Inflammatory macrophage (primary cell): ENCODE data around the gene SPESP1.
"Not testable (repeated sequence)": the region's sequence is repeated elsewhere in the genome, so short reads cannot be mapped to it uniquely, and the experiment has no call there.

Experiments
- DNase-seq, 2 donors: peaks; one replicate each; pipeline ENCODE4 v3.0.0-alpha.2; 2020 to 2022

The SPESP1 gene

GRCh38 chr15:68966996-68967395 is 36.7 kb downstream of the SPESP1 start:
- no peak for DNase-seq

- no peak for DNase-seq
Measured at GRCh38 chr15:68967948-68968347, 37.6 kb downstream of the SPESP1 start.

- DNase-seq = no peak
Measured at GRCh38 chr15:68969298-68969697, 39.0 kb downstream of the SPESP1 start.

DNA sequence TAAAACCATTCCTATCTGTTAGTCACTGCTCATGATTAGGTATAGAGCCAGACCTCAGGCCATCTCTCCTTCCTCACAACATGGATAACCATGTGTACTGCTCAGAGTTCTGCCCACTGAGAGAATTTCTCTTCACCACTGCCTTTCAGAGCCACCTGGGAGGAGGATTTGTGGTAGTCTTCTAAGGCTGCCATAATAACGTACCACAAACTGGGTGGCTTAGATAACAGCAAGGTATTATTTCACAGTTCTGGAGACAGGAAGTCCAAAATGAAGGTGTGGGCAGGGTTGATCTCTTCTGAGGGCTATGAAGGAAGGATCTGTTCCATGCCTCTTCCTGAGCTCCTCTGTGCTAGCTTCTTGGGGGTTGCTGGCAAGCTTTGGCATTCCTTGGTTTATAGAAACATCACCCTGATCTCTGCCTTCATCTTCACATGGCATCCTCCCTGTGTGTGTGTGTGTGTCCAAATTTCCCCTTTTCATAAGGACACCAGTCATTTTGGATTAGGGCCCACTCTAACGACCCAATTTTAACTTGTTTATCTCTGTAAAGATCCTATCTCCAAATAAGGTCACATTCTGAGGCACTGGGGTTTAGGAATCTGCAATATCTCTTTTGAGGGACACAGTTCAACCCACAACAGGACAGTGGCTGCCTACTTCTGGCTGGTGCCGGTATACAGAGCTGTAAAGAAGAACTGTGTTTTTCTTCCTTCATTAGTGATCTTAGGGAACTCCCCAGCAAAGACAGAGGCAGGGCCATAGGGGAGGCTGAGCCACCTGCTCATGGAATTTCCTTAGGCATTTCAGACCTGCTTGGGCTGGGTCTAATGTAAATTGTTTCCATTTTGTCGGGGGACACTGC is 42.1 kb downstream of the SPESP1 start:
- no peak for DNase-seq

DNA sequence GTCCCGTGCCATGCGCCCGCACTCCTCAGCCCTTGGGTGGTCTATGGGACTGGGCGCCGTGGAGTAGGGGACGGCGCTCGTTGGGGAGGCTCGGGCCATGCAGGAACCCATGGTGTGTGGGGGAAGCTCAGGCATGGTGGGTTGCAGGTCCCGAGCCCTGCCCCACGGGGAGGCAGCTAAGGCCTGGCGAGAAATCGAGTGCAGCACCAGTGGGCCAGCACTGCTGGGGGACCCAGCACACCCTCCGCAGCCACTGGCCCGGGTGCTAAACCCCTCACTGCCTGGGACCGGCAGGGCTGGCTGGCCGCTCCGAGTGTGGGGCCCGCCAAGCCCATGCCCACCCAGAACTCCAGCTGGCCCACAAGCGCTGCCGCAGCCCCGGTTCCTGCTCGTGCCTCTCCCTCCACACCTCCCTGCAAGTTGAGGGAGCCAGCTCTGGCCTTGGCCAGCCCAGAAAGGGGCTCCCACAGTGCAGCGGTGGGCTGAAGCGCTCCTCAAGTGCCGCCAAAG is 45.4 kb downstream of the SPESP1 start:
- not testable (repeated sequence) for DNase-seq

DNA sequence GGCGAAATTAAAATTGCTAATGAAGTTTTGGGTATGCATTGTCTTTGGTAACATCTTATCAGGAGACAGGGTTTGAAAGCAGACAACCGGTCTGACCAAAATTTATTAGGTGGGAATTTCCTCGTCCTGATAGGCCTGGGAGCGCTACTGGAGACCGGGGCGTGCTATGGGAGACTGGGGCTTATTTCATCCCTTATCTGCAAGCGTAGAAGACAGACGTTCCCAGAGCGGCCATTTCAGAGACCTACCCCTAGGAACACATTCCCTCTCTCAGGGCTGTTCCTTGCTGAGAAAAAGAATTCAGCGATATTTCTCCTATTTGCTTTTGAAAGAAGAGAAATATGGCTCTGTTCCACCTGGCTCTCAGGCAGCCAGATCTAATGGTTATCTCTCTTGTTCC is 47.1 kb downstream of the SPESP1 start:
- DNase-seq = not testable (repeated sequence)

- no peak for DNase-seq
Measured at GRCh38 chr15:68979006-68979405, 48.7 kb downstream of the SPESP1 start.

DNA sequence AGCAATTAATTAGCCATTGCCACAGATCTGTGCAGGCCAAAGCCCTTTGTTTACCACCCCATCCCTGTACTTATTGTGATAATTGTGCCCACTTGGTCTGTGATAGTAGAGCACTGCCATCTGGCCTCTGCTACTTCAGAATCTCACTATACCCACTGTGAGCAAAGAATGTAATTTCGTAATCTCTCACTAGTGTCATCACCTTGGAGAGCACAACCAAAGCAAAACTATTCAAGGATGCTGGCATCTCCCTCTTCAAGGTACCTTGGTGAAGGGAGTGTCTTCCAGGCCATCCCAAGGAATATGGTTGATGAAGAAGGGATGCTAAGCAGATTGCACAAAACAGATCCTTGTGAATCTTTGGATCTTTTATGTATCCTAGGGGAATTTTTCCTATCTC is 49.5 kb downstream of the SPESP1 start:
- DNase-seq = no peak

DNA sequence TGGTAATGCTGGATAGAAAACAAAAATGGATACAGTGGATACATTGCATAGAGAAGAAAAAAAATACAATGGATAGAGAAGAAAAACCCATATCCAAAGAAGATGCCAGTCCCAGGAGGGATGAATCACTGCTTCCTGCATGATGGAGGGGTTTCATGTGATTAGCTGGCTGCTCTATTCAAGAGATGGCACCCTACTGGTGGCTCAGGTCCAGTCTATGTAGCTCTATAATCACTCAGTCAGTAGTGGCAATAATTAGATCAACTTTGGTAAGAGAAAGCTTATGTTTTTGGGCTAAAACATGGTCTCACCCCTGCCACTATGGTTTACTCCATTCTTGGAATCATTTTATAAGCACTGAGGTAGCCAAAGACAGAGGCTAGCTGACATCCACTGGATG is 50.5 kb downstream of the SPESP1 start:
- no peak for DNase-seq

- no peak for DNase-seq
Measured at GRCh38 chr15:68981941-68982340, 51.6 kb downstream of the SPESP1 start.

DNA sequence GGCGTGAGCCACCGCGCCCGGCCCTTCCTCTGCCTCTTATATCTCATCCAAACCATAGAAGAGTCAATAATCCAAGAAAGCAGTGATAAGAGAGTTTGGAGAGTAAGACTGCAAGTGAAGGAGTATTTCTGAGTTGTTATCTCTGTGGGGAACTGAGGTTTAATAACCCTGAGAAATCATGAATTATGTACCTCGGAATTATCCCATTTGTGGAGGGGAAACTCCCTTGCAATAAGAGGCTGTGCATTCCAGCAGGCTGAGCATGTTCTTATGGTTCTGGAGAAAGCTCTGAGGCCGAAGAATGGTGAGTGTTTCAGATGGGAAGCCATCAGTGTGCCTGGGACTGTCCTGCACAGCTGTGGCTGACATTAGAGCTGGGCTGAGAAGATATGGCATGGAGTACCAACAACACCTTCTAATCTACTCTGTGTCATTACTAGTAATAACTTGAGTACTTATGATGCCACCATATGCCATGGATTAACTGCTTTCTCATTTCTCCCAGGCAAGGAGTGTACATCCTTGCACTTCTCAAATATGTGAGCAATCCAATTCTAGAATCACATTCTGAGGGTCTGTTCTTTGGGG is 52.7 kb downstream of the SPESP1 start:
- DNase-seq = no peak

- DNase-seq = no peak
Measured at GRCh38 chr15:68983961-68984481, 53.7 kb downstream of the SPESP1 start.

- no peak for DNase-seq
Measured at GRCh38 chr15:68984586-68984985, 54.3 kb downstream of the SPESP1 start.

DNA sequence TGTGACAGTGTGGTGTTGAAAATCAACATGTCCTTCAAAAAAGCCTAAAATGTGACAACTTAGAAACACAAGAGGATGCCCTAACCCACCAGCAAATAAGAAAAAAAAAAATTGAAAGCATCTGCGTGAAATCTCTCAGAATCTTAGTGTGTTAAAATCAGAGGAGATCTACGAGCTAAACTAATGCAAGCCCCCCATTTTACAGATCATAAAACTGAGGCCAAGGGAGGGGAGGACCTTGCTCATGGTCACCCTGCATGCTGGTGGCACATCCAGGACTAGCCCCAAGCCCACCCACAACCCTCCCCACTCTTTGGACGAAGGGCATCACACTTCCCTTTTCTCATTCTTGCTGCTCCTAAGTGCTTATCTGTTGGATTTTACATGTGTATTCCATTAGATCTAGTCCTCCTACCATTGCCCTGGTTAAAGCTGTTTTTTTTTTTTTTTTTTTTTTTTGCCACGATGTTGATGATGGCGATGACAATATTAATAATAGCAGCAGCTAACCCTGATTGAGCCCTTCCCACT is 55.1 kb downstream of the SPESP1 start:
- no peak for DNase-seq

DNA sequence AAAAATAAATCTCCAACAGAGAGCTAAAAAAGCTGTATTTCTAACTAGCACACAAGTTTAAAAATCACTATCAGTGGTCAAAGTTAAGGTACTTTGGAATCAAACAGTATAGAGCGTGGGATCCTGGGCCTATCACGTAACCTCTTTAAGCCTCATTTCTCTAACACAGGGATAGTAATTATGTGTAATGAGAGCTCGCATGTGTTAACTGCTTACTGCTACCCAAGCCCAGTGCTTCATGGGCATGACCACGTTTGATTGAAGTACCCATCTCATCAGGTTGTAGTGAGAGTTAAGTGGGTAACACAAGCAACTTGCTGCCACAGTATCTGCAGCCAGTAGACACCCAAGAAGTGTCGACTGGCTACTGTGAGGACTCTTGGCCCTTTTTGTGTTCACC is 56.0 kb downstream of the SPESP1 start:
- no peak for DNase-seq

DNA sequence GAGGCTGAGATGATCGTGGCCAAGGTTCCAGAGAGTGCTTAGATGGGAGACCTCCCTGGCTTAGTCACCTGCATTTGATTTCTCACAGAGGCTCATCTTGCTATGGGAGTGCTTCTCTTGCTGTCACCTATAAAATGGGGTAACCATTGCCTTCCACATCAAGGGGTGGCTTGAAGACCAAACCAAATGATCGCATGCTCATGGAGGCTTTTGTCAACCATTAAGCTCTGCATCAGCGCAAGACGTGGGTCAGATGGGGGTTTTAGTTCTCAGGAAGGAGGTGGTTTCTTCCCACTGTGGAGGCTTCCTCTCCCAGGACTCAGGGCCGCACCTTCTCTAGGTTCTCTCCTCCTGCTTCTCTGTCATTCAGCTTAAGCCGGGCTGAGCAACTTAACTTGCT is 56.8 kb downstream of the SPESP1 start:
- DNase-seq = no peak

- no peak for DNase-seq
Measured at GRCh38 chr15:68987676-68988075, 57.4 kb downstream of the SPESP1 start.

DNA sequence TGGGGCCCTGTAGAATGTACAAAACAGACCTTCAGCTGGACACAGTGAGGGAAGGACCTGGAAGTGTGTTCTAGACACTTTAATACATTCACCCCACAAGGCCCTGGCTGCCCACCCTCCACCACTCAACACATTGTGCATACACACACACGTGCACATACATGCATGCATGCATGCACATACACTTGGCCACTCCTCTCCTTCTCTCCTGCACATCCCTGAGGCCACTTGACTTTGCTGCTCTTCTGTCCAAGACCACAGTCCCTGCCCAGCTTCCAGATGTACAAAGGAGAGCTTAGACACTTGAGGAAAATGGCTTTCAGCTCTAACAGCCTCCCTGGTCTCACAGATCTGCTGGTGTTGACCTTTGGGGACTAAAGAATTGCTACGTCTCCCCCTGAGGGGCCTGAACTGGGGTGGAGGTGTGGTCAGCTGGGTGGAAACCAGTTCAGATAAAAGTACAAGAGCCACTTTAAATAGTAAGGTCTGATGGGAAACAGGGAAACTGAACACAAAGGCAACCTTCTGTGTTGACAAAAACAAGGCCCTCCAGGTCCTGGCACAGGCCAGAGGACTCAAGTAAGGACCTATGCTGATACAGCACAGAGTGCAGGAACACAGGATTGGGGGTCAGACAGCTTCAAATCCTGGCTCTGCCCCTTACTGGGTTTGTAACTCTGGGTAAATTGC is 59.4 kb downstream of the SPESP1 start:
- DNase-seq = no peak

DNA sequence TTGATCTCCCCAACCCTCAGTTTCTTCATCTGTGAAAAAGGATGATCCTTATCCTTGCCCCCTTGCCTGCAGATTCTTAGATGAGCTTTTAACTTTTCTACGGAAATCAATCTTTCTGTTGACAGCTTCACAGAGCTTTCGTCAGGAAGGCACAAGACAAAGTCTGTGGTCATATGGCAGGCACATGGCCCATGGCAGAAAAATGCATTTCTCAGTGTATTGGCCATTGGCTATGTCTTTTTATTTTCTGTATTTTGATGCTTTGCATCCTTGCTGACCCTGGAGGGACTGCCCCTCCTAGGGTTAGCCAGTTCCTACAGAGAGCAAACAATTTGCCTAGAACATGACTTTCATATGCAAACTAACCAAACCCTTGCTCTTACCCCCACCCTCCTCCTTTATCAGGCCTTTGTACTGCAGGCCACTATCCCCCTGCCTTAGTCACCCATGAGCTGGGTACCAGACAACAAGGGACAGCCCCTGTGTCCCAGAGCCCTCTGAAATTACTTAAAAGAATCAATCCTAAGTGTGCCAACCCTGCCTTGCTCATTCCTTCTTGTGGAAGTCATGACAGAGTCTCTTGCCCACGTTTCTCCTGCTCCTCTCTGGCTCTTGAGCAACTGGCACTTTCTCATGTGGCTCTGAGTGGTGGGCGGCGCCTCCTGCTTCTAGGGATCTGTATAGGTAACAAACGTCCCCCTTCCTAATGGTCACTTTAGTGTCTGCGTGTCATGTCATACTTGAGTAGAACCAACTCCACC is 60.1 kb downstream of the SPESP1 start:
- DNase-seq = no peak

DNA sequence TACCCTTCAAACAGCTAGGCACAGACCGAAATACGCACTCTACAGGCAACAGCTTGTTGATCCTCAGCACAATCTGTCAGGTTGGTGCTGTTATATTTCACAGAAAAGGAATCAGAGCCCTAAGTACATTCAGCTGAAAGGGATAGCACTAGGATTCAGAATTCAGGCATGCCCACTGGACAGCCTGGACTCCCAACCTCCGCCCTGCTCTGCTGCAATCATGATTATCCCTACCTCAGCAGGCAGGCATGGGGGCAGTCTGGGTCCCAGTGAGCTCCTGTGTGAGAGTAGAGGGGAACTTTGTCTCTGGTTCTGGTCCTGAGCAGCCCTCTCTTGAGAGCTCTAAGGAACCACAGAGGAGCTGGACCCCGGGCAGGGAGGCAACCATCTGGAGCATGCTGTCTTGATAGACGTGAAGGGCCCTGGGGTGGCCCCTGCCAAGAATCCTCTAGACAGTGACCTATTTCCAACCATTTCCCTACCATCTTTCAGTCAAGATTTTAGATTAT is 60.7 kb downstream of the SPESP1 start:
- DNase-seq = no peak

- DNase-seq = no peak
Measured at GRCh38 chr15:68991723-68992122, 61.4 kb downstream of the SPESP1 start.

- no peak for DNase-seq
Measured at GRCh38 chr15:68992696-68993095, 62.4 kb downstream of the SPESP1 start.
